Immature natural killer cell (primary cell): ENCODE results near the gene POLD4. TPM values are rescaled to one million over a fixed set of nuclear protein-coding genes. Genes with fewer than 3 reads are reported as not detected.

Experiments used
- DNase-seq, 3 donors: peaks; one replicate each; pipeline ENCODE4 v3.0.0; 2022; ENCODE audit warnings: mixed read lengths in 1 of 3
- H3K27ac Mint-ChIP-seq, 6 donors: one replicate each; pipeline ENCODE4 v1.8.0; 2020; ENCODE audit warnings: mixed read lengths in 6 of 6, mild to moderate bottlenecking in 5 of 6, inconsistent platforms in 4 of 6, moderate library complexity in 3 of 6
- H3K27me3 Mint-ChIP-seq, 3 donors: one replicate each; pipeline ENCODE4 v1.8.0; 2020 to 2021; ENCODE audit warnings: low read depth in 3 of 3, mild to moderate bottlenecking in 3 of 3, mixed read lengths in 3 of 3, moderate library complexity in 3 of 3, inconsistent platforms in 1 of 3
- H3K36me3 Mint-ChIP-seq, 3 donors: one replicate each; pipeline ENCODE4 v1.8.0; 2020; ENCODE audit warnings: mixed read lengths in 3 of 3, inconsistent platforms in 2 of 3, mild to moderate bottlenecking in 2 of 3
- H3K4me1 Mint-ChIP-seq, 2 donors: one replicate each; pipeline ENCODE4 v1.8.0; 2020; ENCODE audit warnings: inconsistent platforms in 2 of 2, mild to moderate bottlenecking in 2 of 2, mixed read lengths in 2 of 2, moderate library complexity in 1 of 2
- H3K4me3 Mint-ChIP-seq, 5 donors: one replicate each; pipeline ENCODE4 v1.8.0; 2020; ENCODE audit warnings: mild to moderate bottlenecking in 5 of 5, mixed read lengths in 5 of 5, inconsistent platforms in 3 of 5, moderate library complexity in 3 of 5
- H3K9me3 Mint-ChIP-seq, 6 donors: one replicate each; pipeline ENCODE4 v1.8.0; 2020; ENCODE audit warnings: mild to moderate bottlenecking in 6 of 6, mixed read lengths in 6 of 6, inconsistent platforms in 4 of 6, moderate library complexity in 3 of 6
- polyA plus RNA-seq, 3 donors: library from polyadenylated mRNA; unstranded; fragments of 300-500 nt; fragmentation: Illumina TruSeq; gene quantifications; one replicate each; pipeline ENCODE4 v1.2.3, GENCODE V29; 2021

Gene POLD4
- polyA plus RNA-seq, 3 donors from 2014 or later = 86.1 to 131 (median 118) TPM

GRCh38 chr11:67309166-67309565, 44.2 kb downstream of the POLD4 start:
- Mint-ChIP-seq H3K4me3 (no peak overlapping the region), H3K27ac (no peak overlapping the region), H3K9me3 (no peaks in the 10 kb centered on the region), H3K27me3 (peaks cover 0 to 4% (median 4%) of the 10 kb centered on the region in 3 donors), H3K36me3 (peaks cover 0 to 3% (median 0%) of the 10 kb centered on the region in 3 donors), H3K4me1 (peaks cover 16 to 19% of the 10 kb centered on the region in 2 donors)
- no peak for DNase-seq

GRCh38 chr11:67308031-67308866, 45.1 kb downstream of the POLD4 start:
- H3K4me1 Mint-ChIP-seq = peaks cover 15 to 17% of the 10 kb centered on the region in 2 donors
- H3K4me3 Mint-ChIP-seq = no peak overlapping the region
- peaks cover 0 to 4% (median 3%) of the 10 kb centered on the region in 3 donors for H3K27me3 Mint-ChIP-seq
- H3K27ac Mint-ChIP-seq = no peak overlapping the region
- peaks cover 0 to 3% (median 0%) of the 10 kb centered on the region in 3 donors for H3K36me3 Mint-ChIP-seq
- H3K9me3 Mint-ChIP-seq = no peaks in the 10 kb centered on the region
- DNase-seq = no peak

GRCh38 chr11:67307545-67308001, 45.8 kb downstream of the POLD4 start:
- Mint-ChIP-seq H3K4me3 (no peak overlapping the region), H3K27ac (no peak overlapping the region), H3K4me1 (peaks cover 11 to 14% of the 10 kb centered on the region in 2 donors), H3K27me3 (peaks cover 0 to 4% (median 3%) of the 10 kb centered on the region in 3 donors), H3K36me3 (peaks cover 0 to 3% (median 0%) of the 10 kb centered on the region in 3 donors), H3K9me3 (no peaks in the 10 kb centered on the region)
- no peak for DNase-seq

- Mint-ChIP-seq H3K27me3 (peaks cover 0 to 4% (median 3%) of the 10 kb centered on the region in 3 donors), H3K36me3 (peaks cover 0 to 3% (median 0%) of the 10 kb centered on the region in 3 donors), H3K4me3 (no peak overlapping the region), H3K27ac (no peak overlapping the region), H3K4me1 (peaks cover 7 to 14% of the 10 kb centered on the region in 2 donors), H3K9me3 (no peaks in the 10 kb centered on the region)
- no peak for DNase-seq
These were observed 46.4 kb downstream of the POLD4 start for GRCh38 chr11:67306769-67307544.

GRCh38 chr11:67304511-67305113, 48.7 kb downstream of the POLD4 start:
- Mint-ChIP-seq H3K9me3 (no peaks in the 10 kb centered on the region), H3K36me3 (peaks cover 0 to 3% (median 0%) of the 10 kb centered on the region in 3 donors), H3K4me1 (peaks cover 7 to 13% of the 10 kb centered on the region in 2 donors), H3K4me3 (peak overlapping the region in 4 of 5 donors; percentile 23 to 76 (median 58)), H3K27ac (peak overlapping the region in 2 of 6 donors; percentile 51 to 66), H3K27me3 (peaks cover 0 to 4% (median 3%) of the 10 kb centered on the region in 3 donors)
- DNase-seq = no peak

- peaks cover 7 to 13% of the 10 kb centered on the region in 2 donors for H3K4me1 Mint-ChIP-seq
- H3K27ac Mint-ChIP-seq = no peak overlapping the region
- H3K9me3 Mint-ChIP-seq = no peaks in the 10 kb centered on the region
- DNase-seq = peak in 2 of 3 donors; percentile 32 to 41
- H3K4me3 Mint-ChIP-seq = peak overlapping the region; percentile 51 to 76 (median 72)
- peaks cover 0 to 3% (median 0%) of the 10 kb centered on the region in 3 donors for H3K36me3 Mint-ChIP-seq
- peaks cover 0 to 4% (median 3%) of the 10 kb centered on the region in 3 donors for H3K27me3 Mint-ChIP-seq
These were observed 49.4 kb downstream of the POLD4 start for GRCh38 chr11:67303835-67304411.

GRCh38 chr11:67303132-67303834, 50.1 kb downstream of the POLD4 start, which contains the start of gene SSH3:
TSS of gene SSH3 (plus strand) at chr11:67303530. CDS start at chr11:67303626, 96 bp downstream.
- DNase-seq = peak; percentile 55 to 58 (median 55)
- peaks cover 13 to 17% of the 10 kb centered on the region in 2 donors for H3K4me1 Mint-ChIP-seq
- H3K4me3 Mint-ChIP-seq = peak within 1 kb of the TSS; percentile 64 to 76 (median 74)
- H3K9me3 Mint-ChIP-seq = peaks cover 0 to 1% (median 0%) of the 10 kb centered on the region in 6 donors
- H3K27me3 Mint-ChIP-seq = peaks cover 0 to 4% (median 3%) of the 10 kb centered on the region in 3 donors
- H3K27ac Mint-ChIP-seq = peak within 1 kb of the TSS; percentile 7 to 86 (median 71)
- peaks cover 4 to 8% (median 5%) of the 10 kb centered on the region in 3 donors for H3K36me3 Mint-ChIP-seq

GRCh38 chr11:67302571-67303131, 50.7 kb downstream of the POLD4 start:
- peaks cover 0 to 4% (median 3%) of the 10 kb centered on the region in 3 donors for H3K27me3 Mint-ChIP-seq
- peak; percentile 50 to 53 (median 51) for DNase-seq
- peak overlapping the region; percentile 64 to 76 (median 71) for H3K4me3 Mint-ChIP-seq
- peak overlapping the region; percentile 7 to 86 (median 71) for H3K27ac Mint-ChIP-seq
- peaks cover 0 to 2% (median 0%) of the 10 kb centered on the region in 6 donors for H3K9me3 Mint-ChIP-seq
- H3K4me1 Mint-ChIP-seq = peaks cover 16 to 19% of the 10 kb centered on the region in 2 donors
- peaks cover 5 to 10% (median 7%) of the 10 kb centered on the region in 3 donors for H3K36me3 Mint-ChIP-seq

- DNase-seq = no peak
- Mint-ChIP-seq H3K36me3 (peaks cover 6 to 11% (median 8%) of the 10 kb centered on the region in 3 donors), H3K4me3 (peak overlapping the region; percentile 64 to 76 (median 71)), H3K27ac (peak overlapping the region; percentile 7 to 86 (median 71)), H3K27me3 (peaks cover 0 to 4% (median 3%) of the 10 kb centered on the region in 3 donors), H3K4me1 (peaks cover 18 to 19% of the 10 kb centered on the region in 2 donors), H3K9me3 (peaks cover 0 to 2% (median 0%) of the 10 kb centered on the region in 6 donors)
These were observed 51.3 kb downstream of the POLD4 start for GRCh38 chr11:67301951-67302516.

- no peak for DNase-seq
- Mint-ChIP-seq H3K36me3 (peaks cover 12 to 16% (median 14%) of the 10 kb centered on the region in 3 donors), H3K4me1 (peaks cover 21 to 23% of the 10 kb centered on the region in 2 donors), H3K27me3 (peaks cover 0 to 5% (median 4%) of the 10 kb centered on the region in 3 donors), H3K9me3 (peaks cover 0 to 6% (median 3%) of the 10 kb centered on the region in 6 donors), H3K27ac (no peak overlapping the region), H3K4me3 (no peak overlapping the region)
These were observed 51.9 kb downstream of the POLD4 start for GRCh38 chr11:67301313-67301921.
